NCI-H1417 (cell line): ENCODE data around the gene CECR2.

ENCODE experiments used
- DNase-seq, 3 experiments: peaks; one replicate each; lab custom pipeline; 2025; lab: John Stamatoyannopoulos, UW

CECR2 gene

GRCh38 chr22:17369439-17370025 is at the start of gene CECR2:
Gene CECR2, plus strand, starts transcription at chr22:17369460. Its CDS starts 324 bp downstream, at chr22:17369784.
- DNase-seq: peak; percentile 25 to 76 (median 68)

GRCh38 chr22:17319546-17319945 is 49.7 kb upstream of the CECR2 start:
- DNase-seq: peak in 2 of 3 experiments; percentile 11 to 26

- DNase-seq: no peak
Measured at GRCh38 chr22:17322511-17322910, 46.7 kb upstream of the CECR2 start.

- DNase-seq: no peak
Measured at GRCh38 chr22:17331690-17332089, 37.6 kb upstream of the CECR2 start.

GRCh38 chr22:17332109-17332800 is 37.0 kb upstream of the CECR2 start:
- no peak for DNase-seq

GRCh38 chr22:17334059-17334458 is 35.2 kb upstream of the CECR2 start:
- DNase-seq: no peak

- DNase-seq: no peak
Measured at GRCh38 chr22:17334983-17335382, 34.3 kb upstream of the CECR2 start.

GRCh38 chr22:17336061-17336460 is 33.2 kb upstream of the CECR2 start:
- DNase-seq: no peak

- DNase-seq: no peak
Measured at GRCh38 chr22:17337639-17338038, 31.6 kb upstream of the CECR2 start.

GRCh38 chr22:17339095-17339693 is 30.1 kb upstream of the CECR2 start:
- no peak for DNase-seq

- no peak for DNase-seq
Measured at GRCh38 chr22:17342361-17342760, 26.9 kb upstream of the CECR2 start.

- no peak for DNase-seq
Measured at GRCh38 chr22:17343766-17344165, 25.5 kb upstream of the CECR2 start.

GRCh38 chr22:17346578-17346977 is 22.7 kb upstream of the CECR2 start:
- no peak for DNase-seq

GRCh38 chr22:17347724-17348123 is 21.5 kb upstream of the CECR2 start:
- DNase-seq: no peak

GRCh38 chr22:17348464-17349103 is 20.7 kb upstream of the CECR2 start:
- no peak for DNase-seq

- peak in 1 of 3 experiments; percentile 14 for DNase-seq
Measured at GRCh38 chr22:17349172-17349571, 20.1 kb upstream of the CECR2 start.

GRCh38 chr22:17350292-17350691 is 19.0 kb upstream of the CECR2 start:
- no peak for DNase-seq

- no peak for DNase-seq
Measured at GRCh38 chr22:17352798-17353197, 16.5 kb upstream of the CECR2 start.

GRCh38 chr22:17357688-17358087 is 11.6 kb upstream of the CECR2 start:
- no peak for DNase-seq

- no peak for DNase-seq
Measured at GRCh38 chr22:17358415-17358814, 10.8 kb upstream of the CECR2 start.

- DNase-seq: no peak
Measured at GRCh38 chr22:17359501-17359900, 9.8 kb upstream of the CECR2 start.

GRCh38 chr22:17366329-17366728 is 2.9 kb upstream of the CECR2 start:
- DNase-seq: no peak

GRCh38 chr22:17366830-17367229 is 2.4 kb upstream of the CECR2 start:
- DNase-seq: no peak
